ENCODE data around the gene ADAMTS10. TPM values are rescaled to one million over a fixed set of nuclear protein-coding genes. Genes with fewer than 3 reads are reported as not detected.

The ADAMTS10 gene
- total RNA-seq, 1 experiment from 2014 or later, result 10.2 TPM

GRCh38 chr19:8605514-8605913 lies 5.0 kb downstream of the ADAMTS10 start:
- Histone ChIP-seq H3K27me3 (ENCODE audit: insufficient read depth, low read length) (no peaks in the 10 kb centered on the region), H3K4me2 (ENCODE audit: low read length) (no peak overlapping the region), H3K9me3 (ENCODE audit: control insufficient read depth in 1 of 2, insufficient read depth in 1 of 2, low read depth in 1 of 2, low read length in 2 of 2) (peaks cover 0 to 5% of the 10 kb centered on the region in 2 experiments; a peak in 2 of 4 replicates), H3K9ac (ENCODE audit: low read length) (no peak overlapping the region), H2AFZ (ENCODE audit: low read depth, low read length, poor library complexity, severe bottlenecking) (no peak overlapping the region), H3K27ac (ENCODE audit: low read depth, low read length) (no peak overlapping the region), H4K20me1 (ENCODE audit: insufficient read depth) (no peaks in the 10 kb centered on the region), H3K79me2 (ENCODE audit: insufficient read depth, low read length) (no peaks in the 10 kb centered on the region), H3K4me3 (replicated peaks in 1 of 2; ENCODE audit: low read depth in 1 of 2, low read length in 2 of 2) (no peak overlapping the region), H3K4me1 (ENCODE audit: control insufficient read depth in 1 of 2, insufficient read depth in 2 of 2, low read length in 2 of 2) (peaks cover 5 to 20% of the 10 kb centered on the region in 2 experiments; a peak in 3 of 4 replicates), H3K36me3 (ENCODE audit: control insufficient read depth in 1 of 2, insufficient read depth in 2 of 2, low read length in 2 of 2) (no peaks in the 10 kb centered on the region), H3K9me2 (ENCODE audit: insufficient read depth) (no peaks in the 10 kb centered on the region)
- ChIA-PET CTCF (no interaction called here), POLR2A (no interaction called here), RAD21 (ENCODE audit: low non-redundant PET in 1 of 2, low total read pairs in 2 of 2, uncharacterized antibody in 2 of 2, unreplicated experiment in 2 of 2) (no interaction called here)
- no peak for ATAC-seq
- intact Hi-C loops (cut with micrococcal nuclease), result no loop called here
- no TSS peak for BruUV-seq (replicated peaks)
- no peak for DNase-seq (ENCODE audit: low read depth, low spot score)
- TF ChIP-seq EGR1 (IDR thresholded peaks at IDR 0.05; ENCODE audit: low read depth), result no peak
- no peak for TF ChIP-seq YY1 (IDR thresholded peaks at IDR 0.05; ENCODE audit: extremely low read depth, insufficient replicate concordance, low read depth, low read length)
- no peak for TF ChIP-seq EZH2 (IDR thresholded peaks at IDR 0.05)
- TF ChIP-seq, protein P1, sequence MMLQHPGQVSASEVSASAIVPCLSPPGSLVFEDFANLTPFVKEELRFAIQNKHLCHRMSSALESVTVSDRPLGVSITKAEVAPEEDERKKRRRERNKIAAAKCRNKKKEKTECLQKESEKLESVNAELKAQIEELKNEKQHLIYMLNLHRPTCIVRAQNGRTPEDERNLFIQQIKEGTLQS (IDR thresholded peaks at IDR 0.05), result no peak
- no peak for TF ChIP-seq EZH2phosphoT487 (IDR thresholded peaks at IDR 0.05; ENCODE audit: borderline replicate concordance)
- TF ChIP-seq, protein P2, sequence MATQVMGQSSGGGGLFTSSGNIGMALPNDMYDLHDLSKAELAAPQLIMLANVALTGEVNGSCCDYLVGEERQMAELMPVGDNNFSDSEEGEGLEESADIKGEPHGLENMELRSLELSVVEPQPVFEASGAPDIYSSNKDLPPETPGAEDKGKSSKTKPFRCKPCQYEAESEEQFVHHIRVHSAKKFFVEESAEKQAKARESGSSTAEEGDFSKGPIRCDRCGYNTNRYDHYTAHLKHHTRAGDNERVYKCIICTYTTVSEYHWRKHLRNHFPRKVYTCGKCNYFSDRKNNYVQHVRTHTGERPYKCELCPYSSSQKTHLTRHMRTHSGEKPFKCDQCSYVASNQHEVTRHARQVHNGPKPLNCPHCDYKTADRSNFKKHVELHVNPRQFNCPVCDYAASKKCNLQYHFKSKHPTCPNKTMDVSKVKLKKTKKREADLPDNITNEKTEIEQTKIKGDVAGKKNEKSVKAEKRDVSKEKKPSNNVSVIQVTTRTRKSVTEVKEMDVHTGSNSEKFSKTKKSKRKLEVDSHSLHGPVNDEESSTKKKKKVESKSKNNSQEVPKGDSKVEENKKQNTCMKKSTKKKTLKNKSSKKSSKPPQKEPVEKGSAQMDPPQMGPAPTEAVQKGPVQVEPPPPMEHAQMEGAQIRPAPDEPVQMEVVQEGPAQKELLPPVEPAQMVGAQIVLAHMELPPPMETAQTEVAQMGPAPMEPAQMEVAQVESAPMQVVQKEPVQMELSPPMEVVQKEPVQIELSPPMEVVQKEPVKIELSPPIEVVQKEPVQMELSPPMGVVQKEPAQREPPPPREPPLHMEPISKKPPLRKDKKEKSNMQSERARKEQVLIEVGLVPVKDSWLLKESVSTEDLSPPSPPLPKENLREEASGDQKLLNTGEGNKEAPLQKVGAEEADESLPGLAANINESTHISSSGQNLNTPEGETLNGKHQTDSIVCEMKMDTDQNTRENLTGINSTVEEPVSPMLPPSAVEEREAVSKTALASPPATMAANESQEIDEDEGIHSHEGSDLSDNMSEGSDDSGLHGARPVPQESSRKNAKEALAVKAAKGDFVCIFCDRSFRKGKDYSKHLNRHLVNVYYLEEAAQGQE (IDR thresholded peaks at IDR 0.05; ENCODE audit: low read depth), result no peak
- no peak for TF ChIP-seq SRF (IDR thresholded peaks at IDR 0.05; ENCODE audit: low read depth)
- TF ChIP-seq ZFX (IDR thresholded peaks at IDR 0.05), result no peak
